Measurements from ENCODE around the gene MICAL3. TPM values are rescaled to one million over a fixed set of nuclear protein-coding genes. Genes with fewer than 3 reads are reported as not detected.

The MICAL3 gene
- polyA plus RNA-seq, 1 donor from 2014 or later, result 28.1 TPM

- H4K20me1 ChIP-seq (ENCODE audit: insufficient read depth), result no peaks in the 10 kb centered on the region
- H3K27ac ChIP-seq (ENCODE audit: low read length), result no peak overlapping the region
- H3K79me2 ChIP-seq (replicated peaks; ENCODE audit: insufficient read depth, low read length), result peaks cover 3% of the 10 kb centered on the region
- H3K9ac ChIP-seq (ENCODE audit: low read length), result no peak overlapping the region
- no peaks in the 10 kb centered on the region for H3K36me3 ChIP-seq (ENCODE audit: insufficient read depth, low read length)
- no peaks in the 10 kb centered on the region for H3K9me3 ChIP-seq (ENCODE audit: low read length)
- TF ChIP-seq REST (IDR thresholded peaks at IDR 0.05; ENCODE audit: borderline replicate concordance), result no peak
- TF ChIP-seq RAD21 (conservative IDR thresholded peaks at IDR 0.05), result no peak
- no peak for TF ChIP-seq TAF1 (IDR thresholded peaks at IDR 0.05; ENCODE audit: low read depth)
- TF ChIP-seq EP300 (conservative IDR thresholded peaks at IDR 0.05; ENCODE audit: poor library complexity, severe bottlenecking), result no peak
- no peaks in the 10 kb centered on the region for H3F3A ChIP-seq (ENCODE audit: insufficient read depth, low read length, poor library complexity, severe bottlenecking)
- no peak overlapping the region for H3K4me2 ChIP-seq (ENCODE audit: low read length)
- H3K4me3 ChIP-seq (ENCODE audit: low read length), result no peak overlapping the region
- no peaks in the 10 kb centered on the region for H3K27me3 ChIP-seq (ENCODE audit: insufficient read depth, low read depth, low read length)
- H2AFZ ChIP-seq (ENCODE audit: low read depth, low read length), result no peak overlapping the region
- no peaks in the 10 kb centered on the region for H3K9me2 ChIP-seq (ENCODE audit: insufficient read depth, low read length)
These were observed 106.8 kb downstream of the MICAL3 start for GRCh38 chr22:17917490-17917983.

GRCh38 chr22:17916226-17916889, 108.0 kb downstream of the MICAL3 start:
- no peak overlapping the region for H2AFZ ChIP-seq (ENCODE audit: low read depth, low read length)
- no peaks in the 10 kb centered on the region for H3K79me2 ChIP-seq (replicated peaks; ENCODE audit: insufficient read depth, low read length)

More at GRCh38 chr22:17916226-17916889, 108.0 kb downstream of the MICAL3 start:
- no peak overlapping the region for H3K4me2 ChIP-seq (ENCODE audit: low read length)
- no peak overlapping the region for H3K9ac ChIP-seq (ENCODE audit: low read length)
- H3F3A ChIP-seq (ENCODE audit: insufficient read depth, low read length, poor library complexity, severe bottlenecking), result no peaks in the 10 kb centered on the region
- H3K9me2 ChIP-seq (ENCODE audit: insufficient read depth, low read length), result no peaks in the 10 kb centered on the region
- H3K36me3 ChIP-seq (ENCODE audit: insufficient read depth, low read length), result peaks cover 4% of the 10 kb centered on the region
- H3K27ac ChIP-seq (ENCODE audit: low read length), result no peak overlapping the region
- no peaks in the 10 kb centered on the region for H4K20me1 ChIP-seq (ENCODE audit: insufficient read depth)
- TF ChIP-seq CTCF (IDR thresholded peaks at IDR 0.05; ENCODE audit: poor library complexity, severe bottlenecking) (no peak), SMC3 (conservative IDR thresholded peaks at IDR 0.05; ENCODE audit: poor library complexity) (no peak), RAD21 (conservative IDR thresholded peaks at IDR 0.05) (no peak), POLR2AphosphoS5 (IDR thresholded peaks at IDR 0.05) (no peak)
- no peak overlapping the region for H3K4me3 ChIP-seq (ENCODE audit: low read length)
- no peaks in the 10 kb centered on the region for H3K27me3 ChIP-seq (ENCODE audit: insufficient read depth, low read depth, low read length)
- H3K9me3 ChIP-seq (ENCODE audit: low read length), result no peaks in the 10 kb centered on the region

Measured in neural cell (in vitro differentiated cells).